ENCODE measurements around the gene CCDC157. TPM values are rescaled to one million over a fixed set of nuclear protein-coding genes. Genes with fewer than 3 reads are reported as not detected.

The CCDC157 gene
- total RNA-seq, 1 donor from 2014 or later = 9.3 TPM

- H3K4me3 Mint-ChIP-seq = no peak overlapping the region
- no peaks in the 10 kb centered on the region for H3K36me3 Mint-ChIP-seq (ENCODE audit: low read depth)
- no peak overlapping the region for H3K27ac Mint-ChIP-seq (ENCODE audit: unreplicated experiment)
- TF ChIP-seq CTCF (conservative IDR thresholded peaks at IDR 0.05) = no peak
- no peak for DNase-seq (ENCODE audit: low read depth, low spot score)
- H3K27me3 Mint-ChIP-seq (ENCODE audit: low read depth) = no peaks in the 10 kb centered on the region
- H3K4me1 Mint-ChIP-seq = no peaks in the 10 kb centered on the region
- no peaks in the 10 kb centered on the region for H3K9me3 Mint-ChIP-seq
These were observed 56.2 kb downstream of the CCDC157 start for GRCh38 chr22:30413001-30413400.

- Mint-ChIP-seq H3K27me3 (ENCODE audit: low read depth) (no peaks in the 10 kb centered on the region), H3K4me3 (no peak overlapping the region), H3K36me3 (ENCODE audit: low read depth) (no peaks in the 10 kb centered on the region), H3K27ac (ENCODE audit: unreplicated experiment) (no peak overlapping the region), H3K4me1 (no peaks in the 10 kb centered on the region), H3K9me3 (no peaks in the 10 kb centered on the region)
- no peak for DNase-seq (ENCODE audit: low read depth, low spot score)
- TF ChIP-seq CTCF (conservative IDR thresholded peaks at IDR 0.05) = no peak
These were observed 57.1 kb downstream of the CCDC157 start for GRCh38 chr22:30413745-30414524.

- no peaks in the 10 kb centered on the region for H3K36me3 Mint-ChIP-seq (ENCODE audit: low read depth)
- H3K4me1 Mint-ChIP-seq = no peaks in the 10 kb centered on the region
- H3K27me3 Mint-ChIP-seq (ENCODE audit: low read depth) = no peaks in the 10 kb centered on the region
- no peak for TF ChIP-seq CTCF (conservative IDR thresholded peaks at IDR 0.05)
- no peak for DNase-seq (ENCODE audit: low read depth, low spot score)
- no peak overlapping the region for H3K27ac Mint-ChIP-seq (ENCODE audit: unreplicated experiment)
- H3K4me3 Mint-ChIP-seq = no peak overlapping the region
- H3K9me3 Mint-ChIP-seq = no peaks in the 10 kb centered on the region
These were observed 57.8 kb downstream of the CCDC157 start for GRCh38 chr22:30414525-30415047.

GRCh38 chr22:30416403-30416802 is 59.6 kb downstream of the CCDC157 start:
- no peaks in the 10 kb centered on the region for H3K27me3 Mint-ChIP-seq (ENCODE audit: low read depth)
- no peaks in the 10 kb centered on the region for H3K9me3 Mint-ChIP-seq
- DNase-seq (ENCODE audit: low read depth, low spot score) = no peak
- H3K27ac Mint-ChIP-seq (ENCODE audit: unreplicated experiment) = no peak overlapping the region
- H3K36me3 Mint-ChIP-seq (ENCODE audit: low read depth) = no peaks in the 10 kb centered on the region
- no peak for TF ChIP-seq CTCF (conservative IDR thresholded peaks at IDR 0.05)
- peaks cover 9% of the 10 kb centered on the region for H3K4me1 Mint-ChIP-seq
- H3K4me3 Mint-ChIP-seq = no peak overlapping the region

GRCh38 chr22:30416837-30417236 is 60.0 kb downstream of the CCDC157 start:
- Mint-ChIP-seq H3K27ac (ENCODE audit: unreplicated experiment) (no peak overlapping the region), H3K4me1 (peaks cover 14% of the 10 kb centered on the region), H3K27me3 (ENCODE audit: low read depth) (no peaks in the 10 kb centered on the region), H3K36me3 (ENCODE audit: low read depth) (no peaks in the 10 kb centered on the region), H3K4me3 (no peak overlapping the region), H3K9me3 (no peaks in the 10 kb centered on the region)
- no peak for DNase-seq (ENCODE audit: low read depth, low spot score)
- no peak for TF ChIP-seq CTCF (conservative IDR thresholded peaks at IDR 0.05)
